Hepatocyte (in vitro differentiated cells): Measurements from ENCODE around the gene TIMM8B.

Experiments
- EZH2 ChIP-seq: fragments of 200-600 bp; sonication (generic); IDR thresholded peaks from 2 replicates; pipeline ENCODE4 v1.6.1; 2016; ENCODE audit warnings: antibody characterized with exemption, mild to moderate bottlenecking, borderline replicate concordance
- EZH2phosphoT487 ChIP-seq: fragments of 200-600 bp; sonication (generic); IDR thresholded peaks from one replicate; pipeline ENCODE4 v1.6.1; 2018; ENCODE audit warnings: antibody characterized with exemption, mild to moderate bottlenecking, low read depth, moderate library complexity; ENCODE audit not compliant: unreplicated experiment, severe bottlenecking
- TF ChIP-seq, protein P1 (sequence below): fragments of 200-600 bp; sonication (generic); IDR thresholded peaks from 2 replicates; pipeline ENCODE4 v1.5.1; 2016; ENCODE audit warnings: antibody characterized with exemption, mild to moderate bottlenecking; ENCODE audit not compliant: poor library complexity

DNA sequence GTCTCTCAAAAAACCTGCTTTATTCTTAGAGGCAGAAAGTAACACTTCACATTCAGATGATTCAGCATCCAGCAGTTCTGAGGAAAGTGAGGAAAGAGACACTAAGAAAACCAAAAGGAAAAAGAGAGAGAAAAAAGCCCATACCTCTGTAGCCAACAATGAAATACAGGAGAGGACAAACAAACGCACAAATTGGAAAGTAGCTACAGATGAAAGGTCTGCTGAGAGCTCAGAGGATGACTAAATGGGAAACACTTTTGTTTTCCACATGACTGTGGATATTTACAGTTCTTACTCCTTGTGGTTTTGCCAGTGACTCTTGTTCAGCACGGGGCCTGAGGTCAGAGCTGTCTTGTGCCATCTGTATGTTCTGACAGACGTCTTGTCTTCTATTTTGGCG is 3.8 kb downstream of the TIMM8B start:
- TF ChIP-seq, protein P1, sequence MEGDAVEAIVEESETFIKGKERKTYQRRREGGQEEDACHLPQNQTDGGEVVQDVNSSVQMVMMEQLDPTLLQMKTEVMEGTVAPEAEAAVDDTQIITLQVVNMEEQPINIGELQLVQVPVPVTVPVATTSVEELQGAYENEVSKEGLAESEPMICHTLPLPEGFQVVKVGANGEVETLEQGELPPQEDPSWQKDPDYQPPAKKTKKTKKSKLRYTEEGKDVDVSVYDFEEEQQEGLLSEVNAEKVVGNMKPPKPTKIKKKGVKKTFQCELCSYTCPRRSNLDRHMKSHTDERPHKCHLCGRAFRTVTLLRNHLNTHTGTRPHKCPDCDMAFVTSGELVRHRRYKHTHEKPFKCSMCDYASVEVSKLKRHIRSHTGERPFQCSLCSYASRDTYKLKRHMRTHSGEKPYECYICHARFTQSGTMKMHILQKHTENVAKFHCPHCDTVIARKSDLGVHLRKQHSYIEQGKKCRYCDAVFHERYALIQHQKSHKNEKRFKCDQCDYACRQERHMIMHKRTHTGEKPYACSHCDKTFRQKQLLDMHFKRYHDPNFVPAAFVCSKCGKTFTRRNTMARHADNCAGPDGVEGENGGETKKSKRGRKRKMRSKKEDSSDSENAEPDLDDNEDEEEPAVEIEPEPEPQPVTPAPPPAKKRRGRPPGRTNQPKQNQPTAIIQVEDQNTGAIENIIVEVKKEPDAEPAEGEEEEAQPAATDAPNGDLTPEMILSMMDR, result no peak
- TF ChIP-seq EZH2phosphoT487 (no peak), EZH2 (no peak)
